GM21515 (cell line): Measurements from ENCODE around the gene GALNT14.

ENCODE experiments used
- ATAC-seq: cut with Tn5 transposase; IDR thresholded peaks from one replicate; pipeline ENCODE4 v1.9.1; 2021; ENCODE audit not compliant: unreplicated experiment

Gene GALNT14

GRCh38 chr2:31089645-31090044 is 48.6 kb downstream of the GALNT14 start:
- ATAC-seq: no peak

GRCh38 chr2:31088504-31089195 is 49.6 kb downstream of the GALNT14 start:
- ATAC-seq: no peak

- ATAC-seq: no peak
Observed at GRCh38 chr2:31087491-31087890, 50.7 kb downstream of the GALNT14 start.

- no peak for ATAC-seq
Observed at GRCh38 chr2:31086590-31086989, 51.6 kb downstream of the GALNT14 start.

- ATAC-seq: no peak
Observed at GRCh38 chr2:31083234-31083993, 54.8 kb downstream of the GALNT14 start.

GRCh38 chr2:31082002-31082401 is 56.2 kb downstream of the GALNT14 start:
- ATAC-seq: no peak

- ATAC-seq: no peak
Observed at GRCh38 chr2:31081492-31081891, 56.7 kb downstream of the GALNT14 start.

- no peak for ATAC-seq
Observed at GRCh38 chr2:31080361-31080760, 57.9 kb downstream of the GALNT14 start.

- ATAC-seq: no peak
Observed at GRCh38 chr2:31079665-31080064, 58.6 kb downstream of the GALNT14 start.

GRCh38 chr2:31078579-31079105 is 59.6 kb downstream of the GALNT14 start:
- no peak for ATAC-seq

- no peak for ATAC-seq
Observed at GRCh38 chr2:31078011-31078410, 60.2 kb downstream of the GALNT14 start.

- no peak for ATAC-seq
Observed at GRCh38 chr2:31075941-31076590, 62.2 kb downstream of the GALNT14 start.

GRCh38 chr2:31075431-31075830 is 62.8 kb downstream of the GALNT14 start:
- no peak for ATAC-seq

GRCh38 chr2:31071741-31072140 is 66.5 kb downstream of the GALNT14 start:
- ATAC-seq: no peak

GRCh38 chr2:31070339-31071125 is 67.7 kb downstream of the GALNT14 start:
- ATAC-seq: no peak

GRCh38 chr2:31069643-31070325 is 68.5 kb downstream of the GALNT14 start:
- ATAC-seq: no peak

- ATAC-seq: no peak
Observed at GRCh38 chr2:31067259-31067658, 71.0 kb downstream of the GALNT14 start.

- no peak for ATAC-seq
Observed at GRCh38 chr2:31066551-31066950, 71.7 kb downstream of the GALNT14 start.

- no peak for ATAC-seq
Observed at GRCh38 chr2:31066086-31066485, 72.2 kb downstream of the GALNT14 start.

GRCh38 chr2:31065356-31065755 is 72.9 kb downstream of the GALNT14 start:
- no peak for ATAC-seq
